HG03139 (cell line): ENCODE results near the gene TENM3.

ENCODE experiments used
- ATAC-seq: cut with Tn5 transposase; IDR thresholded peaks from one replicate; pipeline ENCODE4 v1.9.1; 2021; ENCODE audit not compliant: unreplicated experiment

Gene TENM3

GRCh38 chr4:182286035-182286434 is 42.8 kb downstream of the TENM3 start:
- no peak for ATAC-seq

- ATAC-seq, result no peak
Observed at GRCh38 chr4:182286931-182287330, 43.7 kb downstream of the TENM3 start.

GRCh38 chr4:182288534-182288933 is 45.3 kb downstream of the TENM3 start:
- no peak for ATAC-seq

GRCh38 chr4:182289809-182290208 is 46.6 kb downstream of the TENM3 start:
- no peak for ATAC-seq

- no peak for ATAC-seq
Observed at GRCh38 chr4:182291175-182291574, 48.0 kb downstream of the TENM3 start.

- no peak for ATAC-seq
Observed at GRCh38 chr4:182291597-182292270, 48.5 kb downstream of the TENM3 start.

- no peak for ATAC-seq
Observed at GRCh38 chr4:182292612-182293011, 49.4 kb downstream of the TENM3 start.

GRCh38 chr4:182293691-182294255 is 50.6 kb downstream of the TENM3 start:
- no peak for ATAC-seq

GRCh38 chr4:182294451-182294850 is 51.2 kb downstream of the TENM3 start:
- ATAC-seq, result no peak

GRCh38 chr4:182297659-182298058 is 54.5 kb downstream of the TENM3 start:
- no peak for ATAC-seq

GRCh38 chr4:182301736-182302135 is 58.5 kb downstream of the TENM3 start:
- no peak for ATAC-seq

GRCh38 chr4:182303847-182304246 is 60.6 kb downstream of the TENM3 start:
- ATAC-seq, result no peak

GRCh38 chr4:182306792-182307507 is 63.7 kb downstream of the TENM3 start:
- ATAC-seq, result no peak

GRCh38 chr4:182307746-182308145 is 64.5 kb downstream of the TENM3 start:
- no peak for ATAC-seq

- no peak for ATAC-seq
Observed at GRCh38 chr4:182309877-182310276, 66.7 kb downstream of the TENM3 start.

GRCh38 chr4:182310316-182310715 is 67.1 kb downstream of the TENM3 start:
- no peak for ATAC-seq

- ATAC-seq, result no peak
Observed at GRCh38 chr4:182310962-182311361, 67.8 kb downstream of the TENM3 start.

GRCh38 chr4:182314537-182314936 is 71.3 kb downstream of the TENM3 start:
- ATAC-seq, result no peak

- ATAC-seq, result no peak
Observed at GRCh38 chr4:182318256-182318655, 75.1 kb downstream of the TENM3 start.

GRCh38 chr4:182320092-182320491 is 76.9 kb downstream of the TENM3 start:
- no peak for ATAC-seq

- no peak for ATAC-seq
Observed at GRCh38 chr4:182320580-182320979, 77.4 kb downstream of the TENM3 start.

GRCh38 chr4:182324282-182324681 is 81.1 kb downstream of the TENM3 start:
- ATAC-seq, result no peak
